SK-N-SH (cell line): Measurements from ENCODE around the gene TLE5. TPM values are rescaled to one million over a fixed set of nuclear protein-coding genes. Genes with fewer than 3 reads are reported as not detected.
A peak's percentile ranks its signal among the peaks of the same experiment; 100 is the strongest.
"Not testable (repeated sequence)": the region's sequence is repeated elsewhere in the genome, so short reads cannot be mapped to it uniquely, and the experiment has no call there.

Experiments used
- CTCF ChIA-PET: fragments of 300-600, 350-600 bp; formaldehyde crosslinking; extraction: SDS; loops from one replicate; lab custom pipeline; 2021; lab: Yijun Ruan, JAX
- POLR2A ChIA-PET: fragments of 350-600 bp; sonication (Branson Sonifier 250); formaldehyde crosslinking; extraction: SDS; loops from one replicate; lab custom pipeline; 2020; ENCODE audit warnings: antibody characterized with exemption, inconsistent platforms; lab: Yijun Ruan, JAX
- DNase-seq: peaks from one replicate; pipeline ENCODE4 v3.0.0; 2012
- H2AFZ ChIP-seq: fragments of 200-600 bp; sonication (generic); 2 replicates; pipeline ENCODE4 v1.8.1; 2016; ENCODE audit warnings: antibody characterized with exemption, mild to moderate bottlenecking, low read depth
- H3F3A ChIP-seq: fragments of 200-600 bp; sonication (generic); replicated peaks from 2 replicates; pipeline ENCODE3; 2016; ENCODE audit warnings: antibody characterized with exemption, mild to moderate bottlenecking; ENCODE audit not compliant: insufficient read depth
- H3K27ac ChIP-seq, 2 experiments: fragments of 200-500 bp in 1 of 2; fragments of 200-600 bp in 1 of 2; sonication (Bioruptor generic) in 1 of 2; sonication (generic), shearing (Covaris generic) in 1 of 2; 2 replicates each; pipeline versions ENCODE4 v1.5.1 to v1.6.1; 2014 to 2016; ENCODE audit warnings: low read depth in 2 of 2, inconsistent platforms in 1 of 2, low read length in 1 of 2, mild to moderate bottlenecking in 1 of 2, mixed read lengths in 1 of 2
- H3K27me3 ChIP-seq: fragments of 200-600 bp; sonication (generic), shearing (Covaris generic); 2 replicates; pipeline ENCODE4 v1.6.1; 2016; ENCODE audit warnings: mixed run types; ENCODE audit not compliant: insufficient read depth
- H3K36me3 ChIP-seq, 2 experiments: fragments of 200-500 bp in 1 of 2; fragments of 200-600 bp in 1 of 2; sonication (Bioruptor generic) in 1 of 2; sonication (generic) in 1 of 2; replicated peaks in 1 of 2; 2 replicates each; pipeline versions ENCODE3 to v1.5.1; 2014 to 2016; ENCODE audit warnings: low read length in 1 of 2, mild to moderate bottlenecking in 1 of 2; ENCODE audit not compliant: insufficient read depth in 2 of 2, control insufficient read depth in 1 of 2
- H3K4me1 ChIP-seq, 2 experiments: fragments of 200-500 bp in 1 of 2; fragments of 200-600 bp in 1 of 2; sonication (Bioruptor generic) in 1 of 2; sonication (generic), shearing (Covaris generic) in 1 of 2; 2 replicates each; pipeline versions ENCODE4 v1.5.1 to v1.6.1; 2014 to 2016; ENCODE audit warnings: low read depth in 1 of 2, low read length in 1 of 2, mixed run types in 1 of 2; ENCODE audit not compliant: insufficient read depth in 2 of 2, control insufficient read depth in 1 of 2
- H3K4me2 ChIP-seq: fragments of 200-600 bp; sonication (generic), shearing (Covaris generic); 2 replicates; pipeline ENCODE4 v1.6.1; 2017; ENCODE audit warnings: mixed run types
- H3K4me3 ChIP-seq, 2 experiments: fragments of 200-500 bp in 1 of 2; fragments of 200-600 bp in 1 of 2; sonication (Bioruptor generic) in 1 of 2; sonication (generic), shearing (Covaris generic) in 1 of 2; 2 replicates each; pipeline versions ENCODE4 v1.5.1 to v1.8.1; 2014 to 2016; ENCODE audit warnings: low read depth in 2 of 2, inconsistent platforms in 1 of 2, low read length in 1 of 2, mild to moderate bottlenecking in 1 of 2, mixed read lengths in 1 of 2, moderate library complexity in 1 of 2
- H3K79me2 ChIP-seq: fragments of 200-600 bp; sonication (generic); 2 replicates; pipeline ENCODE4 v1.8.1; 2017; ENCODE audit warnings: mild to moderate bottlenecking; ENCODE audit not compliant: insufficient read depth
- H3K9ac ChIP-seq: fragments of 200-600 bp; sonication (generic); 2 replicates; pipeline ENCODE4 v1.6.1; 2017; ENCODE audit warnings: mixed run types
- H3K9me2 ChIP-seq: fragments of 200-600 bp; sonication (generic); 2 replicates; pipeline ENCODE4 v1.6.1; 2017; ENCODE audit warnings: mixed run types
- H3K9me3 ChIP-seq: fragments of 200-600 bp; sonication (generic); 2 replicates; pipeline ENCODE4 v1.6.1; 2017; ENCODE audit warnings: mixed run types, mild to moderate bottlenecking, moderate library complexity
- H4K20me1 ChIP-seq: fragments of 200-600 bp; sonication (generic); 2 replicates; pipeline ENCODE4 v1.6.1; 2017; ENCODE audit warnings: mild to moderate bottlenecking, mixed run types; ENCODE audit not compliant: insufficient read depth
- CHD2 ChIP-seq: fragments of 150-350 bp; IDR thresholded peaks from 2 replicates; pipeline ENCODE4 v1.6.1; 2018; ENCODE audit warnings: low read length; ENCODE audit not compliant: partially characterized antibody
- CTCF ChIP-seq: fragments of 200-600 bp; sonication (generic); IDR thresholded peaks from 2 replicates; pipeline ENCODE4 v1.6.1; 2017; ENCODE audit warnings: antibody characterized with exemption, mild to moderate bottlenecking, moderate library complexity
- EP300 ChIP-seq, 2 experiments: IDR thresholded peaks; 2 replicates each; pipeline versions ENCODE4 v1.4.0 to v1.6.1; 2012; ENCODE audit warnings: borderline replicate concordance in 1 of 2, low read depth in 1 of 2, low read length in 1 of 2
- FOXM1 ChIP-seq: IDR thresholded peaks from 2 replicates; pipeline ENCODE4 v1.4.0; 2012; ENCODE audit warnings: low read depth, mild to moderate bottlenecking
- GABPA ChIP-seq: IDR thresholded peaks from 2 replicates; pipeline ENCODE4 v1.4.0; 2012; ENCODE audit warnings: low read depth, mild to moderate bottlenecking
- GATA2 ChIP-seq: sonication (generic); formaldehyde crosslinking; IDR thresholded peaks from 2 replicates; pipeline ENCODE4 v1.5.0; 2020; ENCODE audit warnings: mild to moderate bottlenecking, missing genetic modification reagents
- JUND ChIP-seq: IDR thresholded peaks from 2 replicates; pipeline ENCODE4 v1.4.0; 2012
- NRF1 ChIP-seq: IDR thresholded peaks from 2 replicates; pipeline ENCODE4 v1.6.1; 2012; ENCODE audit warnings: low read depth, mild to moderate bottlenecking, low read length
- REST ChIP-seq: IDR thresholded peaks from 2 replicates; pipeline ENCODE4 v1.6.1; 2012; ENCODE audit warnings: mild to moderate bottlenecking, low read depth, low read length, moderate library complexity
- RFX5 ChIP-seq: IDR thresholded peaks from 2 replicates; pipeline ENCODE4 v1.6.1; 2012; ENCODE audit warnings: mild to moderate bottlenecking, improper control_type of control experiment, low read length
- SIN3A ChIP-seq: IDR thresholded peaks from 2 replicates; pipeline ENCODE4 v1.6.1; 2012; ENCODE audit warnings: low read depth, mild to moderate bottlenecking, low read length, moderate library complexity, borderline replicate concordance
- SMC3 ChIP-seq: IDR thresholded peaks from 2 replicates; pipeline ENCODE4 v1.6.1; 2012; ENCODE audit warnings: low read depth, low read length, improper control_type of control experiment
- TCF12 ChIP-seq: IDR thresholded peaks from 2 replicates; pipeline ENCODE4 v1.4.0; 2012
- USF1 ChIP-seq: IDR thresholded peaks from 2 replicates; pipeline ENCODE4 v1.4.0; 2012; ENCODE audit warnings: low read depth, borderline replicate concordance
- YY1 ChIP-seq: IDR thresholded peaks from 2 replicates; pipeline ENCODE4 v1.4.0; 2012; ENCODE audit warnings: low read depth, mild to moderate bottlenecking
- WGBS: methylation state at CpG from one replicate; pipeline ENCODE4 v1.1.6; 2017; ENCODE audit warnings: low lambda C conversion rate; 5-methylcytosine and 5-hydroxymethylcytosine counted together
- polyA plus RNA-seq, 3 experiments: library from polyadenylated mRNA; depleted of rRNA; stranded (reverse); fragments of >200 nt; gene quantifications; 2 replicates each; pipeline ENCODE4 v1.2.3, GENCODE V29; 2012

Gene TLE5
- polyA plus RNA-seq, 1 of the 3 experiments (the other 2 are of a cell fraction), result 519 TPM

- Histone ChIP-seq H3K27me3 (no peaks in the 10 kb centered on the region), H3K9ac (peak overlapping the region; percentile 87), H3K9me3 (no peaks in the 10 kb centered on the region), H3K4me3 (peak overlapping the region; percentile 80 to 88), H3F3A (no peaks in the 10 kb centered on the region), H3K4me1 (peaks cover 0 to 22% of the 10 kb centered on the region in 2 experiments; a peak in 1 of 4 replicates), H4K20me1 (peaks cover 52% of the 10 kb centered on the region), H2AFZ (no peak overlapping the region), H3K27ac (no peak overlapping the region; a peak in 2 of 4 replicates), H3K4me2 (peak overlapping the region; percentile 100), H3K79me2 (peaks cover 54% of the 10 kb centered on the region), H3K36me3 (no peaks in the 10 kb centered on the region), H3K9me2 (no peaks in the 10 kb centered on the region)
- no peak for DNase-seq
- ChIA-PET CTCF (interaction anchor here (1.3 to 5.5 kb wide), 4 partner anchors 9 to 132 kb away, joined by 4 to 28 read pairs (median 13); no protein-coding TSS in a partner anchor), POLR2A (no interaction called here)
- WGBS, result 2% methylated on average over 16 of the region's 57 CpGs
- TF ChIP-seq SIN3A (no peak), RFX5 (no peak), SMC3 (no peak)
These were observed 32.5 kb upstream of the TLE5 start for GRCh38 chr19:3094601-3095440.

GRCh38 chr19:3089299-3089855 is 27.1 kb upstream of the TLE5 start:
- WGBS, result 55% methylated on average over 6 of the region's 7 CpGs

GRCh38 chr19:3087769-3088168 is 25.5 kb upstream of the TLE5 start:
- WGBS, result 54% methylated on average over 10 of the region's 10 CpGs
- Histone ChIP-seq H3K27me3 (no peaks in the 10 kb centered on the region), H2AFZ (no peak overlapping the region), H4K20me1 (no peaks in the 10 kb centered on the region), H3K4me1 (no peaks in the 10 kb centered on the region), H3K9ac (no peak overlapping the region), H3K9me3 (no peaks in the 10 kb centered on the region), H3K4me3 (no peak overlapping the region), H3K36me3 (no peaks in the 10 kb centered on the region), H3F3A (no peaks in the 10 kb centered on the region), H3K4me2 (no peak overlapping the region), H3K79me2 (no peaks in the 10 kb centered on the region), H3K9me2 (no peaks in the 10 kb centered on the region), H3K27ac (no peak overlapping the region)
- CTCF ChIA-PET, result interaction anchor here (0.9 to 3.4 kb wide), 2 partner anchors 12 to 16 kb away, joined by 3 to 23 read pairs; no protein-coding TSS in a partner anchor
- POLR2A ChIA-PET, result no interaction called here
- no peak for DNase-seq
- TF ChIP-seq USF1 (no peak), FOXM1 (no peak), JUND (no peak), EP300 (IDR thresholded peaks at IDR 0.05; ENCODE audit: borderline replicate concordance in 1 of 2, low read depth in 1 of 2, low read length in 1 of 2) (no peak), CHD2 (no peak), REST (no peak), YY1 (no peak), GATA2 (CRISPR knock-in tag) (no peak), NRF1 (no peak), GABPA (no peak), CTCF (no peak), TCF12 (no peak)

More at GRCh38 chr19:3089299-3089855, 27.1 kb upstream of the TLE5 start:
- H3K9ac ChIP-seq, H3K4me3 ChIP-seq, H3K4me1 ChIP-seq, H4K20me1 ChIP-seq, POLR2A ChIA-PET, H3K4me2 ChIP-seq, H3F3A ChIP-seq, H3K27me3 ChIP-seq, H3K9me3 ChIP-seq, H3K9me2 ChIP-seq, H2AFZ ChIP-seq, H3K79me2 ChIP-seq, H3K36me3 ChIP-seq, H3K27ac ChIP-seq, DNase-seq: not testable (repeated sequence)
- CTCF ChIA-PET, result interaction anchor here (0.8 to 3.4 kb wide), 5 partner anchors 13 to 37 kb away, joined by 3 to 23 read pairs (median 5); no protein-coding TSS in a partner anchor
